GM20431 (cell line): Measurements from ENCODE around the gene TMEM178A.

Source experiments
- in situ Hi-C: fragments of 300-500 bp; cut with MseI, MboI; formaldehyde crosslinking; loops from one replicate; pipeline ENCODE4 v1.15.0; 2020; ENCODE audit warnings: low sequenced_read_pairs; ENCODE audit not compliant: unreplicated experiment

TMEM178A gene

DNA sequence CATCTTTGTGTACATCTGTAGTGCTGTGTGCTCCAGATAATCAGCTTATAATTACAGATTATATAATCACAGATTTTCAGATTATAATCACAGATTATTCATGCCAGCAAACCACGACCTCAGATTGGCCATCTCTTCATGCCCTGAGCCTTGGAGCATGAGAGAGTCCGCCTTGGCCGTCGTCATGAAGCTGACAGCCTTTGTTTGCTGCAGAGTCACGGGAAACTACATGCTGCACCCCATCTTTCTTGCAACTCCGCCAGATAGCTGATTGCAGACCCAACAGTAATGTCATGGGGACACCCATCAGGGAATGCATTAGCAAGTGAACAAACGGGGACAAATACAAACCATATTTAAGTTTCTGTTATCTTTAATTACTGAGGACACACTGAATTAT is 7.3 kb downstream of the TMEM178A start:
- in situ Hi-C loops = no loop called here

GRCh38 chr2:39676342-39676741 is 10.6 kb downstream of the TMEM178A start:
- in situ Hi-C loops = no loop called here

DNA sequence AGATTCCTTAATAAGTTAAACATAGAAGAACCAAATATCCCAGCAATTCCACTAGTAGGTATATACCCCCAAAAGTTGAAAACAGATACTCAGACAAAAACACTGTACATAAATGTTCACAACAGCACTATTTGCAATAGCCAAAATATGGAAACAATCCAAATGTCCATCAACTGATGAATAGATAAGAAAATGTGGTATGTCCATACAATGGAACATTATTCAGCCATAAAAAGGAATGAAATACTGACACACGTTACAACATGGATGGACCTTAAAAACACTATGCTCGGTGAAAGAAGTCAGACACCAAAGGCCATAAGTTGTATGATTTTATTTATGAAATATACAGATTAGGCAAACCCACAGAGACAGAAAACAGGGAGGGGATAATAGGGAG is 12.5 kb downstream of the TMEM178A start:
- in situ Hi-C loops = no loop called here

DNA sequence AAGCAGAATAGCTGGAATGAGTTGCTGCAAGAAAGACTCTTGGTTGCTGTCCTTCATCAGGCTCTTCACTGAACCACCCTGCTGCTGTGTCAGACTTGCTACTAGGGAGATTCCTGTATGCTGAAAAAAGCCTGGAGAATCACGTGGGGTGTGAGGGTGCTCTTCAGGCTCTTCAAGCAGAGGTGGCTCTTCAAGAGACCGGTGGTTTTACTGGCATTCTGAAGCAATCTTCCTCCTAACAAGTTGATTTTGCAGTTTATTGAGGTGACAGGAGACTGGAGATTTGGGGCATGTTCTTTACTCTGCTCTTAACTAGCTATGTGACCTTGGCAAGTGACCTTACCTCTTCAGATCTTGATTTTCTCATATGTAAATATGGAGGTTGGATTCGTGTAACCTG is 14.1 kb downstream of the TMEM178A start:
- in situ Hi-C loops = no loop called here

GRCh38 chr2:39682066-39682692 is 16.5 kb downstream of the TMEM178A start:
- in situ Hi-C loops = no loop called here

DNA sequence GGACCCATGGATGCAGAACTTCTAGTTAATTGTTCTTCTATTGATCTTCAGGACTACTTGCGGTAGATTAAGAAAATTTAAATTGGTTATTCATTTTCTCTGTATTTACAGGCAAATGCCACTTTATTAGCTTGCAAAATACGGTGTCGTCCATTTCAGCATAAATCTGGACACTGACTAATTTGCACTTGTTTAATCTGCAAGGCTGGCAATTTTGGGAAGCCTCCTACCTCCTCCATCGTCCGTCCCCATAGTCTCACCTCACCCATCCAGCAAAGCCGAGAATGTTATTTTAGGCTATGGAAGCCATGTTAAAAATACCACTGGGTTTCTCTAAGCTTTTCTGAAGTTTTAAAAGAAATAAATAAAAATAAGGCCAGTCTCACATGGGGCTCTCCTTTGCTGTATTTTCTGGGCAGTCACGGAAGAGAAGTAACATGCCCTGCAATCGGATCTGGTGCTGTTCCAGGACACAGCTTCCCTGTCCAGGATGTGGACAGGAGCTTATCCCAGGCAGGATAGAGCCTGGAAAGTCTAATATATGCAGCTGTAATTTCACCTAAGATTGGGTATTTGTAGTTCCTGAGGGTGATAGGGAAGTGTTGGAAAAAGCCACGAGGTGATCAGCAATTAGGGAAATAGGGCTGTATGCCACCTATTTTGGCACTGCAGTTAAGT is 17.4 kb downstream of the TMEM178A start:
- in situ Hi-C loops = no loop called here

DNA sequence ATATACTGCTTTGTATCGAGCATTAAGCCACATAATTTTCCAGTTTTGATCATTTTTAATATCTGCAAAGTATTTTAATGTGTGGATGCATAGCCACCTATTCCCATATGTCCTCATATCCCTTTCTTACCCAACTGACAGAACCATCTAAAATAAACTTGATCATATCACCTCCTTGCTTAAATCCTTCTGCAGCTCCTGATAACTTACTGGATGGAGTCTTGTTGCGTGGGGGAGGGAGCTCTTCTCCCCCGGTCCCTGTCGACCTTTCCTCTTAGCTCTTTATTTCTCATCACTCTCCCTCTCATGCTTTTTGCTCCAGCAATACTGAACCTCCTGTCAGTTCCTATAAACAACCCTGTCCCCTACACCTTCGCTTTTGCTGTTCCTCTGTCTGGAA is 18.7 kb downstream of the TMEM178A start:
- in situ Hi-C loops = no loop called here

- in situ Hi-C loops = no loop called here
These were observed 19.4 kb downstream of the TMEM178A start for GRCh38 chr2:39685126-39685525.

DNA sequence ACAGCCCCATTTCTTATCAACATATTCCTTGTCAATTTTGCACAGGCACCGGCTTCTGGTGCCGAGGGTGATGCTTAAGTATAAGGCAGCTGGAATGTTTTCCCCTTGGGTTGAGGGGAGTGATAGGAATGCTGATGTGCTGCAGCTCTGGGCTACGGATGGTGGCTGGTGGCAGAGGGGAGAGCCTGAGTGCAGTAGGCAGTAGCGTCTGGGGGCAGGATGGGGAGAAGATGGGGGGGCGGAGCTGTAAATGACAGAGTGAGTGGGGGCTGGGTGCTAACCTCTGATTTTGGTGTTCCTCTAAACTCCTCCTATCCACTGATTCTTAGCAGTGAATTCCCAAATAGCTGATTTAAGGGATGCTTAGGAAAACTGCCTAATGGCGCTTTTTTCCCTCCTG is 20.7 kb downstream of the TMEM178A start:
- in situ Hi-C loops = no loop called here

DNA sequence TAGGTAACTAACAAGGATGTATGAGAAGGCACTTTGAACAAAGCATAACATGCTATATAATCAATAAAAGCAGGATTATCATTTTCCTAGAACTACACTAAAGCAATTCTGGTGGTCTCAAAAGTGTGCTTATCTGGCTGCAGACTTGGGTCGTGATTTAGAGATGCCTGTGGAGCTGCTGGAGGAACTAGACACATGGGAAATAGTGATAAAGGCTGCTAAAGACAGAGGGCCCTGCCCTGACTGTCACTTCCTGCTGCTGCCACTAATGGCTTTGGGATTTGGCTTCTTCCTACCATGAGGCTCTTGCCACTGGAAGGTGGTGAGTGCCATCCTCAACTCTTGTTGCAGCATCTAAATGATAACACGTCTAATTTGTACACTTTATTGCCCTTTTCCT is 22.5 kb downstream of the TMEM178A start:
- in situ Hi-C loops = no loop called here

DNA sequence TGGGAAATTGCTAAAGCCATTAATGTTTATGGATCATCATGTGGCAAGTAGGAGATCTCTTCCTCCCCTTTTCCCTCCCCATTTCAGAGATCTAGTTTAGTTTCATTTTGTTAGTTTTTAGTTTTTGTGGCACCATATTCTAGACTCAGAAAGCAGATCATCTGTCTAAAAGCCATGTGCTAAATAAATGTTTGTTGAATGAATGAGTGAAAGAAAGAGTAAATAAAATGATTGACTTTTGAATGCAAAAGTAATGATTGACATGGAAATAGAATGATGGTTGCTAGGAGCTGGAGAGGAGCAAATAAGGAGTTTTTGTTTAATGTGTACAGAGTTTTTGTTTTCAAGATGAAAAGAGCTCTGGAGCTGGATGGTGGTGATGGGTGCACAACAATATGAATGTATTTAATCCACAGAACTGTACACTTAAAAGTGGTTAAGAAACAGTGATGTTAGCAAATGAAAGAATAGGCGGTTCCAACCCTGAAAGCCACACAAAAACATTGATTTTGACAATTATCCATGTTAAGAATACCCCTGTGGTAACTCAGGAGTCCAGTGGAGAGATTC is 23.6 kb downstream of the TMEM178A start:
- in situ Hi-C loops = no loop called here

DNA sequence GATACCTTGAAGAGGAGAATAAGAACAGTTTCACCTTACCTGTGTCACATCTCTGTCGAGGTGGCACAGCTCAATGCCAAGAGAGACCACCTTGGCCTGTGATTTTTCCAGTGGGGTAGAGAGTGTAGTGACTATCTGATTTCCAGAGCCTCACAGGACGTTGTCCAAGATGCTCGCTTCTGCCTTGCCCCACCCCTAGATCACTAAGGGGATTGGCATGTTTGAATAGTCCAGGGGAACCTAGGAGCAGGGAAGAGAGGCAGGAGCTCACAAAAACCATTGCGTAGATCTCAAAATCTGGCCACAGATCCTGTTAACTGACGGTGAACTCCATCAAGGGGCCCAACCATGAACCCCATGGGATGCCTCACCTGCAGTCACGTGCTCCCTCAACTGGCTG is 24.2 kb downstream of the TMEM178A start:
- in situ Hi-C loops = no loop called here

GRCh38 chr2:39693245-39693644 is 27.5 kb downstream of the TMEM178A start:
- in situ Hi-C loops = no loop called here

DNA sequence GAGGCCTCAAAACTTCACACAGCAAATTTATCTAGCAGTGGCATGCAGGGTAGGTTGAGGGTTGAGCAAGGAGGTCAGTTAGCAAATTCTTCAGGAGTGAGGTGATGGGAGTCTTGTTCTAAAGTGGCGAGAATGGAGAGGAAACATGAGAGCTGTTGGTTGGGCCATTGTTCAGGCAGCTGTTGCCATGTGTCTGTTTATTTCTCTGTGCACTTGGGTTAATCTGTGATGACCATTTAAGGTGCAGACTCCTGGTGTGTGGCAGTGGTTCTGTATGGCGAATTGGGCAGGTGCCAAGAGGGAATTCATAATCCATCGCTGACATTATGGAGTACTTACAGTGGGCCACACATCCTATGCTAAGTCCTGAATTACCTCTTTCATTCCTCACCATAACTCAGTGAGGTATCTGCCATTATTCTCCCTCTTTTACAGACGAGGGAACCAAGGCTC is 30.4 kb downstream of the TMEM178A start:
- in situ Hi-C loops = no loop called here

- in situ Hi-C loops = no loop called here
These were observed 31.1 kb downstream of the TMEM178A start for GRCh38 chr2:39696838-39697237.

DNA sequence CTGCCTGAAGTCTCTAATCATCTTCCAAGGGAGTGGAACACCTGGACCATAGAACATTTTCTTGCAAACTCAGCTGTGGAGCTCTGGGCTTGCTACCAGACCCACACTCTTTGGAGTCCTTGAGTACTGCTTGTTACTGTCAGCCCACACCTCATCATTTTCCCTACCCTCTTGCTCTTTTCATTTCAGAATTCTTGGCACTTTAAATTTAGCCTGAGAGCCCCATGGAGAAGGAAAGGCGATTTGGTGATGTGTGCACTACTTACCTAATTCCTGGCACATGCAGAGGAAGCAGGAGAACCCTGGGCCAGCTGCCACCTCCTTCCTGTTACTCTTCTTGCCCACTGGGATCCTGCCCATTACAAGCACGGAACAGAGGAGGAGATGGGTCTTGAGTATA is 31.7 kb downstream of the TMEM178A start:
- in situ Hi-C loops = no loop called here

DNA sequence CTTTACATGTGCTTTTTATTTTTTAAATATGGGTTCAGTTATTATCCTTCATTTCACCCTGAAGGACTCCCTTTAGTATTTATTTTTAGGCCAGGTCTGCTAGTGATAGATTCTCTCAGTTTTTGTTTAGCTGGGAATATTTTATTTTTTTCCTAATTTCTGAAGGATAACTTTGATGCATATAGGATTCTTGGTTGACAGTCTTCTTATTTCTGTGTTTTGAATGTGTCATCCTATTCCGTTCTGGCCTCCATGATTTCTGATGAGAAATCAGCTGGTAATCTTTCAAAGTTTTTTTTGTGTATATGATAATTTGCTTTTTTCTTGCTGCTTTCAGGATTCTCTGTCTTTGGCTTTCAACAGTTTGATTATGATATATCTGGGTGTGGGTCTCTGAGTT is 35.4 kb downstream of the TMEM178A start:
- in situ Hi-C loops = no loop called here

DNA sequence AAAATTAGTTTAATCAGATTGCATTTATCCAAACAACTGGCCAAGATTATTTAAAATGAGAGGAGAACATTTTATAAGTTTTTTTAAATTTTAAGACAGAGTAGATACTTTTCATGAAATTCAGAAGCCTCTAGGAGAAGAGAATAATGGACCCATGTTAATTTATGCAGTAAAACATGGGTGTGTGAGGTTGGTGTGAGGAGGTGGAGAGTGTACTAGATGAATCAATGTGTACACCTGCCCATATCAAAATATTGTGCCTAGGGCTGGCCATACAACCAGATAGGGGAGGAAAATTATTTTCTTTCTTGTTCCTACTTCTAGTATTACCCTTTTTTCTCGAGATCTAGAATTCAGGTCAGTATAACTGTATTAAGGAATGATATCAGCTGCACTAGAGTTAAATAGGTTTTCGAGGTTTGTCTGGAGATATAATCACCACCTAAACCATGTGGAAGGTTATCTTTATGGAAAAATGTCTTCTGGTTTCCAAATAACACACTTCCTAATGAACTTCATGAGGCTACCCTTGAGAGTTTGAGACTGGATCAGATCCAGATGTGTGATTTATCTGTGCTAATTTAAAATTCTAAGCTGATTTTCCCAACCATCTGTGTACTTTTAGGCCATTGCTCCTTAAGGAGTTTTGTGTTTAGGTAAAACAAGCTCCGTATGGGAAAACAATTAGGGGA is 37.6 kb downstream of the TMEM178A start:
- in situ Hi-C loops = no loop called here

GRCh38 chr2:39704540-39704939 is 38.8 kb downstream of the TMEM178A start:
- in situ Hi-C loops = no loop called here

DNA sequence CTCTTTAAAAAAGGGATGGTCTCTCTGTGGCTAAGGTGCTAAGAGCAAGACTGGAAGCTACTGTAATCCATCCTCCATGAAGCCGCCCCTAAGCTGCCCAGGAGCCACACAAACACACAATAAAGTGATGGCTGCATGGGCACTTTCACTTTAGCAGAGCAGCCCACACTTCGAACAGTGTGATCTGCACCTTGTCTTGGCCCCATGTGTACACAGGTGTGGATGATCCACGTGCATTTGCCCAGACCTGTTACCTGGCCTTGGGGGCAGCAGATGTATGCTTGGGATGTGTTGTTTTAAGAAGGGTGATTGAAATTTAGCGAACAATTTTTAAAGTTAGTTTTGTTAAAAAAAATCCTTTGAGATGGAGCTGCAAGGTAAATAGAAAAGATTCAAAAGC is 39.9 kb downstream of the TMEM178A start:
- in situ Hi-C loops = no loop called here

GRCh38 chr2:39706312-39706711 is 40.6 kb downstream of the TMEM178A start:
- in situ Hi-C loops = no loop called here
